K562 (cell line): ENCODE results near the gene TBC1D5. TPM values are rescaled to one million over a fixed set of nuclear protein-coding genes. Genes with fewer than 3 reads are reported as not detected.

ENCODE experiments used
- BHLHE40 ChIP-seq: IDR thresholded peaks from 2 replicates; pipeline ENCODE4 v1.6.1; 2011; ENCODE audit warnings: low read length, improper control_type of control experiment
- CCNT2 ChIP-seq: IDR thresholded peaks from 2 replicates; pipeline ENCODE4 v1.6.1; 2011; ENCODE audit warnings: borderline replicate concordance, low read depth, mild to moderate bottlenecking, moderate library complexity, mixed read lengths, low read length; ENCODE audit not compliant: insufficient read length; ENCODE audit errors: extremely low read depth
- CREB1 ChIP-seq, 2 experiments: sonication (generic) in 1 of 2; formaldehyde crosslinking in 1 of 2; IDR thresholded peaks; 2 replicates each; pipeline versions ENCODE4 v1.6.1 to v1.8.0; 2012 to 2022; ENCODE audit warnings: inconsistent platforms in 1 of 2, mild to moderate bottlenecking in 1 of 2, missing genetic modification reagents in 1 of 2, moderate library complexity in 1 of 2
- CREB5 ChIP-seq: fragments of 250-450 bp; sonication (Bioruptor Pico); IDR thresholded peaks from 2 replicates; pipeline ENCODE4 v1.5.0; 2020; ENCODE audit warnings: mild to moderate bottlenecking
- ELF1 ChIP-seq: fragments of 200-800 bp; sonication (Bioruptor generic); IDR thresholded peaks from 2 replicates; pipeline ENCODE4 v1.6.1; 2016; ENCODE audit warnings: missing genetic modification characterization, missing compliant biosample characterization
- FUS ChIP-seq: fragments of 200-400 bp; formaldehyde crosslinking; optimal IDR thresholded peaks from 2 replicates; pipeline ENCODE3; 2017; ENCODE audit warnings: low read depth, low read length
- GTF2E2 ChIP-seq: fragments of 200-800 bp; sonication (Bioruptor generic); IDR thresholded peaks from 2 replicates; pipeline ENCODE4 v1.6.1; 2016; ENCODE audit warnings: missing genetic modification characterization, missing compliant biosample characterization
- ILF3 ChIP-seq: fragments of 450-650 bp; IDR thresholded peaks from 2 replicates; pipeline ENCODE4 v1.6.1; 2018; ENCODE audit warnings: antibody characterized with exemption, mild to moderate bottlenecking, moderate library complexity, borderline replicate concordance
- KAT7 ChIP-seq: sonication (generic); formaldehyde crosslinking; IDR thresholded peaks from 2 replicates; pipeline ENCODE4 v1.8.0; 2022; ENCODE audit warnings: missing genetic modification reagents, mild to moderate bottlenecking, borderline replicate concordance
- KDM2B ChIP-seq: fragments of 250-450 bp; sonication (Bioruptor Pico); IDR thresholded peaks from 2 replicates; pipeline ENCODE4 v1.8.0; 2021; ENCODE audit warnings: mild to moderate bottlenecking, moderate library complexity
- MNT ChIP-seq, 2 experiments: fragments of 450-650 bp; conservative IDR thresholded peaks; 2 replicates each; pipeline ENCODE4 v1.6.1; 2017; ENCODE audit warnings: mild to moderate bottlenecking in 2 of 2, moderate library complexity in 2 of 2
- MYC ChIP-seq, 2 experiments: fragments of 250-450 bp in 1 of 2; sonication (Bioruptor Pico) in 1 of 2; IDR thresholded peaks; 2 replicates each; pipeline versions ENCODE4 v1.5.1 to v1.6.1; 2012 to 2021; ENCODE audit warnings: low read depth in 2 of 2, borderline replicate concordance in 1 of 2, improper control_type of control experiment in 1 of 2, low read length in 1 of 2, mild to moderate bottlenecking in 1 of 2, moderate library complexity in 1 of 2
- NONO ChIP-seq, 2 experiments: fragments of 200-400 bp in 1 of 2; fragments of 450-650 bp in 1 of 2; formaldehyde crosslinking in 1 of 2; IDR thresholded peaks; 2 replicates each; pipeline ENCODE4 v1.6.1; 2017; ENCODE audit warnings: low read depth in 2 of 2, mild to moderate bottlenecking in 2 of 2, moderate library complexity in 2 of 2, low read length in 1 of 2
- PML ChIP-seq: IDR thresholded peaks from 2 replicates; pipeline ENCODE4 v1.6.1; 2012; ENCODE audit warnings: low read length, inconsistent platforms
- PTTG1 ChIP-seq: fragments of 450-650 bp; IDR thresholded peaks from 2 replicates; pipeline ENCODE4 v1.6.1; 2016; ENCODE audit warnings: low read depth, mild to moderate bottlenecking, missing genetic modification characterization, missing compliant biosample characterization
- RBM22 ChIP-seq: fragments of 200-400 bp; formaldehyde crosslinking; IDR thresholded peaks from 2 replicates; pipeline ENCODE4 v1.6.1; 2018; ENCODE audit warnings: low read length, low read depth; ENCODE audit not compliant: poor library complexity, severe bottlenecking
- TRIM28 ChIP-seq: fragments of 450-650 bp; IDR thresholded peaks from 2 replicates; pipeline ENCODE4 v1.6.1; 2017
- ZBTB49 ChIP-seq: sonication (generic); formaldehyde crosslinking; IDR thresholded peaks from 2 replicates; pipeline ENCODE4 v1.8.0; 2022; ENCODE audit warnings: missing genetic modification reagents, mild to moderate bottlenecking, borderline replicate concordance
- ZFP91 ChIP-seq: sonication (generic); formaldehyde crosslinking; IDR thresholded peaks from 2 replicates; pipeline ENCODE4 v1.8.0; 2022; ENCODE audit warnings: mild to moderate bottlenecking, missing genetic modification reagents
- ZNF766 ChIP-seq: fragments of 200-800 bp; sonication (Bioruptor generic); conservative IDR thresholded peaks from 2 replicates; pipeline ENCODE4 v1.6.1; 2016; ENCODE audit warnings: missing genetic modification characterization, missing compliant biosample characterization
- ZZZ3 ChIP-seq: fragments of 450-650 bp; IDR thresholded peaks from 2 replicates; pipeline ENCODE4 v1.6.1; 2016; ENCODE audit warnings: antibody characterized with exemption, mild to moderate bottlenecking, moderate library complexity
- polyA plus RNA-seq, 8 experiments: library from polyadenylated mRNA; depleted of rRNA in 4 of 8; stranded (reverse) in 5 of 8; unstranded in 3 of 8; fragments of >200 nt; fragmentation: Nextera tagmentation in 2 of 8; fragmentation: Illumina TruSeq in 1 of 8; extraction: Ambion mirVana in 2 of 8; extraction: Trizol in 1 of 8; gene quantifications; 2 replicates each; pipeline versions ENCODE4 v1.2.1 to v1.2.3, GENCODE V29; 2011 to 2014; ENCODE audit warnings: inconsistent platforms in 1 of 8, missing spikeins in 1 of 8
- total RNA-seq, 7 experiments: library from RNA; depleted of rRNA in 6 of 7; stranded (reverse); fragments of >200 nt in 6 of 7; fragmentation: Illumina TruSeq in 2 of 7; extraction: Trizol in 2 of 7; gene quantifications; 2 replicates each; pipeline versions ENCODE4 v1.2.1 to v1.2.3, GENCODE V29; 2011 to 2021; ENCODE audit warnings: low replicate concordance in 1 of 7

The TBC1D5 gene
- total and polyA plus RNA-seq, 9 of the 15 experiments (the other 6 are each of a cell fraction or from before 2014, with no cell fraction given) = 2.9 to 38.1 (median 25.6) TPM

GRCh38 chr3:17741621-17742101 lies 770 bp downstream of the TBC1D5 start (continued):
- TF ChIP-seq CREB5 (CRISPR knock-in tag) = no peak
- TF ChIP-seq PML = no peak
- TF ChIP-seq PTTG1 (tag) = peak; percentile 47; the same call in 1 of the 2 replicates
- no peak for TF ChIP-seq KAT7 (CRISPR knock-in tag)
- peak; percentile 68; the same call in 1 of the 2 replicates for TF ChIP-seq MYC (IDR thresholded peaks at IDR 0.05; ENCODE audit: low read depth, low read length)
- no peak for TF ChIP-seq MYC (CRISPR knock-in tag; IDR thresholded peaks at IDR 0.05; ENCODE audit: borderline replicate concordance, low read depth)
- no peak for TF ChIP-seq RBM22
- no peak for TF ChIP-seq NONO (IDR thresholded peaks at IDR 0.05; ENCODE audit: low read depth in 2 of 2, low read length in 1 of 2)
- TF ChIP-seq ZZZ3 = no peak
- TF ChIP-seq ZNF766 = no peak
- TF ChIP-seq ILF3 = no peak
- no peak for TF ChIP-seq CREB1 (IDR thresholded peaks at IDR 0.05)
- TF ChIP-seq CREB1 (CRISPR knock-in tag; IDR thresholded peaks at IDR 0.05) = no peak
- no peak for TF ChIP-seq ELF1 (tag)
- no peak for TF ChIP-seq KDM2B (CRISPR knock-in tag)
- no peak for TF ChIP-seq CCNT2
- no peak for TF ChIP-seq ZBTB49 (CRISPR knock-in tag)
- TF ChIP-seq MNT (conservative IDR thresholded peaks at IDR 0.05) = no peak
- no peak for TF ChIP-seq TRIM28
- TF ChIP-seq GTF2E2 (tag) = peak; percentile 77; the same call in 1 of the 2 replicates
- TF ChIP-seq ZFP91 = no peak
- no peak for TF ChIP-seq FUS
- TF ChIP-seq BHLHE40 = no peak
